K562 treated with DMSO at 1 percent for 12 hours (cell line): ENCODE data around the gene PPIB. TPM values are rescaled to one million over a fixed set of nuclear protein-coding genes. Genes with fewer than 3 reads are reported as not detected.

Experiments used
- total RNA-seq: library from RNA; unstranded; fragments of 300-600 nt; gene quantifications from 2 replicates; pipeline ENCODE4 v1.2.3, GENCODE V29; 2022; ENCODE audit not compliant: insufficient read depth

PPIB gene
- 454 and 538 TPM in 2 replicates for total RNA-seq

GRCh38 chr15:64162869-64163658 is at the start of gene PPIB:
TSS of gene PPIB (minus strand) at chr15:64163022. CDS start at chr15:64162986, 36 bp downstream.

DNA sequence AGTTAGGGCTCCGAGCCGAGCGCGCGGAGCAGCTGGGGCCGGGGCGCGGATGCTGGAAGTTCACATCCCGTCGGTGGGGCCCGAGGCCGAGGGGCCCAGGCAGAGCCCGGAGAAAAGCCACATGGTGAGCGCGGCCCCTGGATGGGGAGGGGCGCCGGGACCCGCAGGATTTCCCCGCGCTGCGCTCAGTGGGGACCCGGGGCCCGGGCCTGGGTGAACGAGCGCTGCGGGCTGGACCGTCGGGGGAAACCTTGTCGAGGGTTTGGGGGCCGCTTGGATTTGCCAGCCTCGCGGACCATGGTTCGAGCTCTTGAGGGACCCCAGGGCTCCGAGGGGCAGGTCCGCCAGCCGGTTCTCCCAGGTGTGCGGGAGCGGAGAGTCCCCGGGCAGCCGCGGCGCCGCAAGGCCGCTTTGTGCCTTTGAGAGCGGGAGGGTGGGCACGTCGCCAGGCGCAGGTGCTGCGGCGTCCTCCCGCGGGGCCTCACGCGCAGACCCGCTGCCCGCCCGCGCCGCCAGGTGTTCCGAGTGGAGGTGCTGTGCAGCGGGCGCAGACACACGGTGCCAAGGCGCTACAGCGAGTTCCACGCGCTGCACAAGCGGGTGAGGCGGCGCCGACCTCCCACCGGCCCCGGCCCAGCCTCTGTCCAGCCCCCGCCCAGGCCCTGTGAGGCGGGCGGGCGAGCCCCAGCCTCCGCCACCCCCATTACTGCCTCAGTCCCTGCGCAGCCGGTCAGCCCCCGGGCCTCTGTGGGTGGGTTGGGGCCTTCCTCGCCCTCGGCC is 10.9 kb downstream of the PPIB start, which contains the start of gene SNX22:
Gene SNX22 (plus strand): TSS at position 5 of the 780 bp plus-strand sequence. CDS start 45 bp downstream, at position 50.

Other genes starting within 250 kb of the PPIB start
- 3.9 and 4.7 TPM in 2 replicates for gene DAPK2, start 116.5 kb downstream of the PPIB start, total RNA-seq
- 120 and 149 TPM in 2 replicates for gene CIAO2A, start 69.2 kb downstream of the PPIB start, total RNA-seq
- 64.0 and 85.9 TPM in 2 replicates for gene SNX1, start 67.0 kb downstream of the PPIB start, total RNA-seq
- gene SNX22, start 11.3 kb downstream of the PPIB start, total RNA-seq, result 0.65 and 0.86 TPM in 2 replicates
- 2.4 and 9.3 TPM in 2 replicates for gene CSNK1G1, start 193.2 kb upstream of the PPIB start, total RNA-seq
- gene PCLAF, start 218.4 kb upstream of the PPIB start, total RNA-seq, result 103 and 123 TPM in 2 replicates
- 17.3 and 25.6 TPM in 2 replicates for gene TRIP4, start 224.8 kb upstream of the PPIB start, total RNA-seq